ENCODE results near the gene ABCB9. TPM values are rescaled to one million over a fixed set of nuclear protein-coding genes. Genes with fewer than 3 reads are reported as not detected.
A peak's percentile ranks its signal among the peaks of the same experiment; 100 is the strongest.

Gene ABCB9
- total RNA-seq, 6 experiments from 2014 or later, result 0.48 to 1.4 (median 0.94) TPM

DNA sequence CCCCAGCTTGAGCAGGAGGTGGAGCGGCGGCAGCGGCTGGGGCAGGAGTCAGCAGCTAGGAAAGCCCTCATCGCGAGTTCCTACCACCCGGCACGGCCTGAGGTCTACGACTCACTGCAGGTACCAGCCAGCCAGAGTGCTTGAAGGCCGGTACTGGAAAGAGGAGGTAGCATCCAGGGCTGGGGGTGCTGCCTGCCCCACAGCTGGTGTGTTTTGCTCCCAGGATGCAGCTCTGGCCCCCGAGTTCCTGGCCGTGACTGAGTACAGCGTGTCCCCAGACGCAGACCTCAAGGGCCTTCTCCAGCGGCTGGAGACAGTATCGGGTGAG is 10.3 kb upstream of the ABCB9 start:
- ATAC-seq (no peak), DNase-seq (peak in 1 of 3 donors; percentile 37)
- Histone ChIP-seq H3K27ac (no peak overlapping the region), H3K4me3 (no peak overlapping the region), H3K36me3 (no peaks in the 10 kb centered on the region), H3K4me1 (peaks cover 0 to 25% (median 8%) of the 10 kb centered on the region in 4 donors), H3K27me3 (no peaks in the 10 kb centered on the region), H3K9me3 (no peaks in the 10 kb centered on the region)
- no peak for TF ChIP-seq CTCF (IDR thresholded peaks at IDR 0.05)
- intact Hi-C loops (cut with DNase I), result no loop called here
- WGBS (ENCODE audit: insufficient coverage, low coverage, low lambda C conversion rate, missing lambda C conversion rate), result no CpG with 5 or more reads among the region's 15 CpGs

GRCh38 chr12:122975790-122976647 is 9.8 kb upstream of the ABCB9 start:
- Histone ChIP-seq H3K9me3 (no peaks in the 10 kb centered on the region), H3K36me3 (no peaks in the 10 kb centered on the region), H3K4me1 (peaks cover 0 to 21% (median 7%) of the 10 kb centered on the region in 4 donors), H3K27ac (peak overlapping the region in 2 of 3 donors; percentile 96 to 97), H3K4me3 (peak overlapping the region; percentile 75 to 99 (median 93)), H3K27me3 (no peaks in the 10 kb centered on the region)
- TF ChIP-seq CTCF (IDR thresholded peaks at IDR 0.05) (no peak), POLR2A (IDR thresholded peaks at IDR 0.05) (no peak)
- ATAC-seq (no peak), DNase-seq (no peak)
- intact Hi-C loops (cut with DNase I), result no loop called here
- WGBS (ENCODE audit: insufficient coverage, low coverage, low lambda C conversion rate, missing lambda C conversion rate), result 0% methylated on average over 4 of the region's 8 CpGs

DNA sequence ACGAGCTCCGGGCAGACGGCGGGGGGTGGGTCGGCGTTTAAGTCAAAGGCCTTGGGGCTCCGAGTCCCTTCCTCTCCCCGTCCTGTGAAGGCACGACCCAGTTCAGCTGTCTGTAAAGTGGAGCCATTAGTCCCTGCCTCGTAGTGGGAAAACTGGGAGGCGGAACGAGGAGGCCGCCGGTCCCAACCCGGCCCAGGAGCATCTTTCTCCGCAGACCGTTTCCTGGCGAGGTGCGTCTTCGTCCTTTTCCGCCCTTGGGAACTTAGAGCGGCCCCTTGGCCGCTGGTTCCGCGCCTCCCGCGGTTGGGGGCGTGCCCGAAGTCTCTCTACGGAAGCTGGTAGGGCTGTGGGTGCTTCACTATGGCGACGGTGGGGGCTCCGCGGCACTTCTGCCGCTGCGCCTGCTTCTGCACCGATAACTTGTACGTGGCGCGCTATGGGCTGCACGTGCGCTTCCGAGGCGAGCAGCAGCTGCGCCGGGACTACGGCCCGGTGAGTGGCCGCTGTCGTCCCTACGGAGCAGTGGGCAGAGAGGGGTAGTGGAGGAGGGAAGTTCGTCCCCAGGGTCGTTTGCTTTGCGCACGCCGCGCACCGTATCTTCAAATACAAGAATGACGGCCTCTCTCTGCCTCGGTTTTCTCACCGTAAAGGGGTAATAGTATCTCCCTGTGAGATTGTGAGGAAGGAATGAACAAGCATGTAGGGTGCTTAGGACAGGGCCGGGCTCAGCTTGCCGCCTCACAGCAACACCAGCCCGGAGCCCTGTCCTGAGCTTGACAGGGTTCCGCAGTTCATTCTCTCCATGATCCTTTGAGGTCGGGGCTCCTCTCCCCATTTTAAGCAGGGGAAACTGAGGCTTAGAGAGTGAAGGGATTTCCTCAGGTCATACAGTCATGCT is 8.9 kb upstream of the ABCB9 start, which contains the start of gene OGFOD2:
Gene OGFOD2, plus strand, starts transcription at position 353 of the 898 bp plus-strand sequence. Its CDS starts 8 bp downstream, at position 361.
- H3K4me3 ChIP-seq, result peak within 1 kb of the TSS; percentile 75 to 99 (median 93)
- DNase-seq (peak; percentile 90 to 93 (median 93)), ATAC-seq (peak; percentile 83 to 89 (median 86))
- H3K27ac ChIP-seq, result peak within 1 kb of the TSS; percentile 96 to 97 (median 97)
- 0% methylated on average over 19 of the region's 66 CpGs for WGBS (ENCODE audit: insufficient coverage, low coverage, low lambda C conversion rate, missing lambda C conversion rate)
- H3K36me3 ChIP-seq, result no peaks in the 10 kb centered on the region
- peaks cover 0 to 19% (median 7%) of the 10 kb centered on the region in 4 donors for H3K4me1 ChIP-seq
- H3K27me3 ChIP-seq, result no peaks in the 10 kb centered on the region
- intact Hi-C loops (cut with DNase I), result no loop called here
- TF ChIP-seq POLR2A (IDR thresholded peaks at IDR 0.05) (no peak), CTCF (IDR thresholded peaks at IDR 0.05) (no peak)
- no peaks in the 10 kb centered on the region for H3K9me3 ChIP-seq

GRCh38 chr12:122974274-122974891 is 8.1 kb upstream of the ABCB9 start:
- WGBS (ENCODE audit: insufficient coverage, low coverage, low lambda C conversion rate, missing lambda C conversion rate), result under 1% methylated on average over 28 of the region's 32 CpGs

More at GRCh38 chr12:122974274-122974891, 8.1 kb upstream of the ABCB9 start:
- Histone ChIP-seq H3K9me3 (no peaks in the 10 kb centered on the region), H3K27ac (peak overlapping the region; percentile 96 to 97 (median 97)), H3K4me3 (peak overlapping the region; percentile 75 to 99 (median 93)), H3K4me1 (peaks cover 0 to 12% (median 5%) of the 10 kb centered on the region in 4 donors), H3K27me3 (no peaks in the 10 kb centered on the region), H3K36me3 (no peaks in the 10 kb centered on the region)
- TF ChIP-seq POLR2A (IDR thresholded peaks at IDR 0.05) (peak; percentile 12), CTCF (IDR thresholded peaks at IDR 0.05) (no peak)
- ATAC-seq, result peak; percentile 91 to 94 (median 94)
- intact Hi-C loops (cut with DNase I), result no loop called here
- DNase-seq, result peak; percentile 97 to 99 (median 98)

Measured in right lobe of liver (tissue), 6 donors.